CD14-positive monocyte (primary cell): ENCODE measurements around the gene YIPF4. TPM values are rescaled to one million over a fixed set of nuclear protein-coding genes. Genes with fewer than 3 reads are reported as not detected.

ENCODE experiments used
- polyA plus RNA-seq, 3 donors: library from polyadenylated mRNA; depleted of rRNA in 1 of 3; unstranded in 2 of 3; stranded (reverse) in 1 of 3; fragments of 300-500 nt in 2 of 3; fragments of >200 nt in 1 of 3; fragmentation: Illumina TruSeq in 2 of 3; gene quantifications; 1 replicate in 2 of 3; 2 replicates in 1 of 3; pipeline ENCODE4 v1.2.3, GENCODE V29; 2012 to 2021

The YIPF4 gene
- polyA plus RNA-seq, 3 donors, result 1.5 to 25.7 (median 20.0) TPM

Other genes starting within 250 kb of the YIPF4 start
- gene DPY30, start 238.1 kb upstream of the YIPF4 start, polyA plus RNA-seq, result 100 to 1,000 TPM in 2 of 3 donors, 10 to 100 TPM in 1; 53.7 to 137 (median 122) TPM
- 10 to 100 TPM; 10.4 to 17.4 (median 14.0) TPM for gene SPAST, start 214.3 kb upstream of the YIPF4 start, polyA plus RNA-seq
- 10 to 100 TPM in 1 of 3 donors, 1 to 10 TPM in 2; 2.8 to 12.2 (median 8.6) TPM for gene SLC30A6, start 112.0 kb upstream of the YIPF4 start, polyA plus RNA-seq
- gene NLRC4, start 13.0 kb upstream of the YIPF4 start, polyA plus RNA-seq, result 10 to 100 TPM; 18.8 to 38.3 (median 27.3) TPM
- 10 to 100 TPM; 11.5 to 32.6 (median 12.9) TPM for gene BIRC6, start 79.1 kb downstream of the YIPF4 start, polyA plus RNA-seq